Neural progenitor cell (in vitro differentiated cells): Measurements from ENCODE around the gene PAX9. TPM values are rescaled to one million over a fixed set of nuclear protein-coding genes. Genes with fewer than 3 reads are reported as not detected.

Experiments
- DNase-seq: peaks from one replicate; pipeline ENCODE4 v3.0.0-alpha.2; 2016; ENCODE audit warnings: low spot score
- H2AFZ ChIP-seq: fragments of 200-600 bp; sonication (generic); replicated peaks from 2 replicates; pipeline ENCODE4 v1.6.1; 2016; ENCODE audit warnings: antibody characterized with exemption
- H3F3A ChIP-seq: fragments of 200-600 bp; sonication (generic); 2 replicates; pipeline ENCODE4 v1.6.1; 2016; ENCODE audit warnings: antibody characterized with exemption, low read depth
- H3K27ac ChIP-seq: fragments of 200-600 bp; sonication (generic); 2 replicates; pipeline ENCODE4 v1.5.1; 2016; ENCODE audit warnings: mild to moderate bottlenecking
- H3K27me3 ChIP-seq: fragments of 200-600 bp; sonication (generic); 2 replicates; pipeline ENCODE4 v1.6.1; 2016; ENCODE audit warnings: mild to moderate bottlenecking, moderate library complexity
- H3K36me3 ChIP-seq: fragments of 200-600 bp; sonication (generic); 2 replicates; pipeline ENCODE4 v1.5.1; 2016
- H3K4me1 ChIP-seq: fragments of 200-600 bp; sonication (generic); 2 replicates; pipeline ENCODE4 v1.6.1; 2016; ENCODE audit warnings: mixed run types
- H3K4me2 ChIP-seq: fragments of 200-600 bp; sonication (generic); 2 replicates; pipeline ENCODE4 v1.6.1; 2016
- H3K4me3 ChIP-seq: fragments of 200-600 bp; sonication (generic); 2 replicates; pipeline ENCODE4 v1.5.1; 2016
- H3K79me2 ChIP-seq: fragments of 200-600 bp; sonication (generic); 2 replicates; pipeline ENCODE4 v1.6.1; 2016; ENCODE audit warnings: low read depth
- H3K9ac ChIP-seq: fragments of 200-600 bp; sonication (generic); 2 replicates; pipeline ENCODE4 v1.6.1; 2016
- H3K9me3 ChIP-seq: fragments of 200-600 bp; sonication (generic); 2 replicates; pipeline ENCODE4 v1.5.1; 2016; ENCODE audit warnings: low read depth
- H4K20me1 ChIP-seq: fragments of 200-600 bp; sonication (generic); 2 replicates; pipeline ENCODE4 v1.6.1; 2016; ENCODE audit warnings: low read depth
- H3K27ac Mint-ChIP-seq: 3 replicates; pipeline ENCODE4 v1.8.0; 2021; ENCODE audit warnings: mixed read lengths
- H3K27me3 Mint-ChIP-seq: 2 replicates; pipeline ENCODE4 v1.8.0; 2022; ENCODE audit warnings: low read depth, mild to moderate bottlenecking, inconsistent platforms, moderate library complexity, mixed read lengths; ENCODE audit not compliant: insufficient read depth
- H3K36me3 Mint-ChIP-seq: 3 replicates; pipeline ENCODE4 v1.8.0; 2021; ENCODE audit warnings: mixed read lengths
- H3K4me1 Mint-ChIP-seq: 3 replicates; pipeline ENCODE4 v1.8.0; 2021; ENCODE audit warnings: mixed read lengths
- H3K4me3 Mint-ChIP-seq: 3 replicates; pipeline ENCODE4 v1.8.0; 2021; ENCODE audit warnings: mild to moderate bottlenecking, moderate library complexity, mixed read lengths
- H3K9me3 Mint-ChIP-seq: 3 replicates; pipeline ENCODE4 v1.8.0; 2020; ENCODE audit warnings: mixed read lengths
- EZH2 ChIP-seq: fragments of 200-600 bp; sonication (generic); IDR thresholded peaks from 2 replicates; pipeline ENCODE4 v1.6.1; 2017; ENCODE audit warnings: antibody characterized with exemption, mild to moderate bottlenecking, moderate library complexity
- EZH2phosphoT487 ChIP-seq: fragments of 200-600 bp; sonication (generic); IDR thresholded peaks from 2 replicates; pipeline ENCODE4 v1.6.1; 2017; ENCODE audit warnings: antibody characterized with exemption
- total RNA-seq: library from RNA; depleted of rRNA; stranded (reverse); fragments of >200 nt; gene quantifications from 2 replicates; pipeline ENCODE4 v1.2.3, GENCODE V29; 2015; ENCODE audit warnings: low replicate concordance
- TF ChIP-seq, protein P1 (sequence below): fragments of 200-600 bp; sonication (generic); IDR thresholded peaks from 2 replicates; pipeline ENCODE4 v1.5.1; 2017; ENCODE audit warnings: antibody characterized with exemption, mild to moderate bottlenecking

PAX9 gene
- total RNA-seq, 1 donor from 2014 or later = not detected

DNA sequence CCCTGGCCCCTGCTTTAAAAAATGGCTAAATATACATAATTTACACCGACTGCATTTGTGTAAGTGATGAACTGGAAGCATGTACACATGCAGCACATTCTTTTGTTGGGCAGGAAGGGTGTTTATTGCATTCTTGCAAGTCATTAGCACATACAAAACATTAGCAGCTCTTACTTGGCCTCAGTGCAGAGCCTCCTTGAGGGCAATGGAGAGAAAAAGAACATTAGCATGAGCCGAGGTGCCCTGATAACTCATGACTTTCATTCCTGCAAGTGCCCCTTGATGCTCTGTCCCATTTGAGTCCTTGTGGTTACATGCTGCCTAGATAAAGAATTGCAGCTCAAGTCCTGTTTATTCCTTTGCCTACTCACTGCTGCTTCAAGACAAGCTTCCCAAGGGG lies 61.9 kb downstream of the PAX9 start:
- no peak overlapping the region for H3K4me3 Mint-ChIP-seq
- H3K36me3 ChIP-seq = no peaks in the 10 kb centered on the region

DNA sequence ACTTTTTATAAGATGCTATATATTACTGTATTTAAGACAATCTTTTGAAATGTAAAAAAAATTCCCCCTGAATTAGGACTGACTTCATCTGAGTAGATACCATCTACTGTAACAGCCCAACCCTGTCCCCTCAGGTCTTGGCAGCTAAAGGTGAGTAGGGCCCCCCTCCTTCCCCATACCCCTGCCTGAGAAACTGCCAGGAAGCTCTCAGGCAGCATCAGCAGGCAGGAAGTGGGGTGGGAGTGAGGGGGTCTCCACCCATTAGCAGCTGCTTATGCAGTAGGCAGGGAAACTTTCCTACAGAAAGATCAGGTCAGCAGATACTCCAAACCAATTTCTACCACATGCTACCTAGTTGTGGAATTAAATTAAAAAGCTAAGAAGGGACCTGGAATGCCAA lies 62.5 kb downstream of the PAX9 start:
- Histone ChIP-seq H3K27ac (no peak overlapping the region), H2AFZ (no peak overlapping the region), H3K27me3 (no peaks in the 10 kb centered on the region), H3K9me3 (no peaks in the 10 kb centered on the region), H3K4me2 (no peak overlapping the region), H3K36me3 (no peaks in the 10 kb centered on the region), H3K4me1 (peaks cover 9% of the 10 kb centered on the region), H4K20me1 (no peaks in the 10 kb centered on the region), H3K4me3 (no peak overlapping the region), H3K79me2 (no peaks in the 10 kb centered on the region), H3K9ac (no peak overlapping the region), H3F3A (no peaks in the 10 kb centered on the region)
- H3K36me3 Mint-ChIP-seq = no peaks in the 10 kb centered on the region
- no peak for TF ChIP-seq EZH2
- no peaks in the 10 kb centered on the region for H3K27me3 Mint-ChIP-seq
- H3K27ac Mint-ChIP-seq = no peak overlapping the region
- H3K4me1 Mint-ChIP-seq = no peaks in the 10 kb centered on the region
- H3K4me3 Mint-ChIP-seq = no peak overlapping the region
- H3K9me3 Mint-ChIP-seq = no peaks in the 10 kb centered on the region
- DNase-seq = no peak

More for the DNA sequence above, 61.9 kb downstream of the PAX9 start:
- Histone ChIP-seq H3F3A (no peaks in the 10 kb centered on the region), H2AFZ (no peak overlapping the region), H3K4me3 (no peak overlapping the region), H3K4me2 (no peak overlapping the region), H3K9me3 (no peaks in the 10 kb centered on the region), H3K9ac (no peak overlapping the region), H4K20me1 (no peaks in the 10 kb centered on the region), H3K27me3 (no peaks in the 10 kb centered on the region), H3K4me1 (peaks cover 9% of the 10 kb centered on the region), H3K79me2 (no peaks in the 10 kb centered on the region), H3K27ac (no peak overlapping the region)
- no peak for TF ChIP-seq EZH2phosphoT487
- H3K4me1 Mint-ChIP-seq = no peaks in the 10 kb centered on the region
- no peaks in the 10 kb centered on the region for H3K9me3 Mint-ChIP-seq
- H3K27ac Mint-ChIP-seq = no peak overlapping the region
- H3K36me3 Mint-ChIP-seq = no peaks in the 10 kb centered on the region
- DNase-seq = no peak
- H3K27me3 Mint-ChIP-seq = no peaks in the 10 kb centered on the region

DNA sequence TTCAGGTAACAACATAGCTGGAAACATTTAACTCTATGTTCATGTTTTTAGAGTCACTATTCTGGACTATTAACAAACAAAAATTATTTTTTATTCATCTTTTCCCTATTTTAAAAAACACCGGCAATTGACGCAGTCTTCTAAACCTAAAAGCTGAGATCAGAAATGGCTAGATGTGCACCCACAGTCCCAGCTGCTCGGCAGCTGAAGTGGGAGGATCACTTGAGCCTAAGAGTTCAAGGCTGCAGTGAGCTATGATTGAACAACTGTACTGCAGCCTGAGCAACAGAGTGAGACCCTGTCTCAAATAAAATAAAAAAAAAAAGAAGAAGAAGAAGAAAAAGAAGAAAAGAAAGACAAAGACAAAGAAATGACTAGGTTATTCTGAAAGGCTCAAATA lies 64.5 kb downstream of the PAX9 start:
- Histone ChIP-seq H3K4me1 (peaks cover 9% of the 10 kb centered on the region), H3K27me3 (no peaks in the 10 kb centered on the region), H4K20me1 (no peaks in the 10 kb centered on the region), H3K9me3 (no peaks in the 10 kb centered on the region), H3K4me2 (no peak overlapping the region), H3K4me3 (no peak overlapping the region), H2AFZ (no peak overlapping the region), H3K9ac (no peak overlapping the region), H3F3A (no peaks in the 10 kb centered on the region), H3K27ac (no peak overlapping the region), H3K36me3 (no peaks in the 10 kb centered on the region), H3K79me2 (no peaks in the 10 kb centered on the region)
- no peaks in the 10 kb centered on the region for H3K4me1 Mint-ChIP-seq
- no peaks in the 10 kb centered on the region for H3K36me3 Mint-ChIP-seq
- DNase-seq = no peak
- peak overlapping the region; percentile 39 for H3K27ac Mint-ChIP-seq
- no peak overlapping the region for H3K4me3 Mint-ChIP-seq
- no peaks in the 10 kb centered on the region for H3K9me3 Mint-ChIP-seq
- TF ChIP-seq, protein P1, sequence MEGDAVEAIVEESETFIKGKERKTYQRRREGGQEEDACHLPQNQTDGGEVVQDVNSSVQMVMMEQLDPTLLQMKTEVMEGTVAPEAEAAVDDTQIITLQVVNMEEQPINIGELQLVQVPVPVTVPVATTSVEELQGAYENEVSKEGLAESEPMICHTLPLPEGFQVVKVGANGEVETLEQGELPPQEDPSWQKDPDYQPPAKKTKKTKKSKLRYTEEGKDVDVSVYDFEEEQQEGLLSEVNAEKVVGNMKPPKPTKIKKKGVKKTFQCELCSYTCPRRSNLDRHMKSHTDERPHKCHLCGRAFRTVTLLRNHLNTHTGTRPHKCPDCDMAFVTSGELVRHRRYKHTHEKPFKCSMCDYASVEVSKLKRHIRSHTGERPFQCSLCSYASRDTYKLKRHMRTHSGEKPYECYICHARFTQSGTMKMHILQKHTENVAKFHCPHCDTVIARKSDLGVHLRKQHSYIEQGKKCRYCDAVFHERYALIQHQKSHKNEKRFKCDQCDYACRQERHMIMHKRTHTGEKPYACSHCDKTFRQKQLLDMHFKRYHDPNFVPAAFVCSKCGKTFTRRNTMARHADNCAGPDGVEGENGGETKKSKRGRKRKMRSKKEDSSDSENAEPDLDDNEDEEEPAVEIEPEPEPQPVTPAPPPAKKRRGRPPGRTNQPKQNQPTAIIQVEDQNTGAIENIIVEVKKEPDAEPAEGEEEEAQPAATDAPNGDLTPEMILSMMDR = no peak
- TF ChIP-seq EZH2phosphoT487 (no peak), EZH2 (no peak)
- H3K27me3 Mint-ChIP-seq = no peaks in the 10 kb centered on the region

Other genes starting within 250 kb of the PAX9 start
- gene NKX2-1, start 141.6 kb upstream of the PAX9 start, total RNA-seq = not detected in 2 replicates
- gene NKX2-8, start 79.2 kb upstream of the PAX9 start, total RNA-seq = not detected in 2 replicates